SK-N-SH (cell line): ENCODE results near the gene RNF111. TPM values are rescaled to one million over a fixed set of nuclear protein-coding genes. Genes with fewer than 3 reads are reported as not detected.
A peak's percentile ranks its signal among the peaks of the same experiment; 100 is the strongest.

Experiments
- CTCF ChIA-PET: fragments of 300-600, 350-600 bp; formaldehyde crosslinking; extraction: SDS; loops from one replicate; lab custom pipeline; 2021; lab: Yijun Ruan, JAX
- POLR2A ChIA-PET: fragments of 350-600 bp; sonication (Branson Sonifier 250); formaldehyde crosslinking; extraction: SDS; loops from one replicate; lab custom pipeline; 2020; ENCODE audit warnings: antibody characterized with exemption, inconsistent platforms; lab: Yijun Ruan, JAX
- DNase-seq: peaks from one replicate; pipeline ENCODE4 v3.0.0; 2012
- H2AFZ ChIP-seq: fragments of 200-600 bp; sonication (generic); 2 replicates; pipeline ENCODE4 v1.8.1; 2016; ENCODE audit warnings: antibody characterized with exemption, mild to moderate bottlenecking, low read depth
- H3F3A ChIP-seq: fragments of 200-600 bp; sonication (generic); replicated peaks from 2 replicates; pipeline ENCODE3; 2016; ENCODE audit warnings: antibody characterized with exemption, mild to moderate bottlenecking; ENCODE audit not compliant: insufficient read depth
- H3K27ac ChIP-seq, 2 experiments: fragments of 200-500 bp in 1 of 2; fragments of 200-600 bp in 1 of 2; sonication (Bioruptor generic) in 1 of 2; sonication (generic), shearing (Covaris generic) in 1 of 2; 2 replicates each; pipeline versions ENCODE4 v1.5.1 to v1.6.1; 2014 to 2016; ENCODE audit warnings: low read depth in 2 of 2, inconsistent platforms in 1 of 2, low read length in 1 of 2, mild to moderate bottlenecking in 1 of 2, mixed read lengths in 1 of 2
- H3K27me3 ChIP-seq: fragments of 200-600 bp; sonication (generic), shearing (Covaris generic); 2 replicates; pipeline ENCODE4 v1.6.1; 2016; ENCODE audit warnings: mixed run types; ENCODE audit not compliant: insufficient read depth
- H3K36me3 ChIP-seq, 2 experiments: fragments of 200-500 bp in 1 of 2; fragments of 200-600 bp in 1 of 2; sonication (Bioruptor generic) in 1 of 2; sonication (generic) in 1 of 2; replicated peaks in 1 of 2; 2 replicates each; pipeline versions ENCODE3 to v1.5.1; 2014 to 2016; ENCODE audit warnings: low read length in 1 of 2, mild to moderate bottlenecking in 1 of 2; ENCODE audit not compliant: insufficient read depth in 2 of 2, control insufficient read depth in 1 of 2
- H3K4me1 ChIP-seq, 2 experiments: fragments of 200-500 bp in 1 of 2; fragments of 200-600 bp in 1 of 2; sonication (Bioruptor generic) in 1 of 2; sonication (generic), shearing (Covaris generic) in 1 of 2; 2 replicates each; pipeline versions ENCODE4 v1.5.1 to v1.6.1; 2014 to 2016; ENCODE audit warnings: low read depth in 1 of 2, low read length in 1 of 2, mixed run types in 1 of 2; ENCODE audit not compliant: insufficient read depth in 2 of 2, control insufficient read depth in 1 of 2
- H3K4me2 ChIP-seq: fragments of 200-600 bp; sonication (generic), shearing (Covaris generic); 2 replicates; pipeline ENCODE4 v1.6.1; 2017; ENCODE audit warnings: mixed run types
- H3K4me3 ChIP-seq, 2 experiments: fragments of 200-500 bp in 1 of 2; fragments of 200-600 bp in 1 of 2; sonication (Bioruptor generic) in 1 of 2; sonication (generic), shearing (Covaris generic) in 1 of 2; 2 replicates each; pipeline versions ENCODE4 v1.5.1 to v1.8.1; 2014 to 2016; ENCODE audit warnings: low read depth in 2 of 2, inconsistent platforms in 1 of 2, low read length in 1 of 2, mild to moderate bottlenecking in 1 of 2, mixed read lengths in 1 of 2, moderate library complexity in 1 of 2
- H3K79me2 ChIP-seq: fragments of 200-600 bp; sonication (generic); 2 replicates; pipeline ENCODE4 v1.8.1; 2017; ENCODE audit warnings: mild to moderate bottlenecking; ENCODE audit not compliant: insufficient read depth
- H3K9ac ChIP-seq: fragments of 200-600 bp; sonication (generic); 2 replicates; pipeline ENCODE4 v1.6.1; 2017; ENCODE audit warnings: mixed run types
- H3K9me2 ChIP-seq: fragments of 200-600 bp; sonication (generic); 2 replicates; pipeline ENCODE4 v1.6.1; 2017; ENCODE audit warnings: mixed run types
- H3K9me3 ChIP-seq: fragments of 200-600 bp; sonication (generic); 2 replicates; pipeline ENCODE4 v1.6.1; 2017; ENCODE audit warnings: mixed run types, mild to moderate bottlenecking, moderate library complexity
- H4K20me1 ChIP-seq: fragments of 200-600 bp; sonication (generic); 2 replicates; pipeline ENCODE4 v1.6.1; 2017; ENCODE audit warnings: mild to moderate bottlenecking, mixed run types; ENCODE audit not compliant: insufficient read depth
- CTCF ChIP-seq: fragments of 200-600 bp; sonication (generic); IDR thresholded peaks from 2 replicates; pipeline ENCODE4 v1.6.1; 2017; ENCODE audit warnings: antibody characterized with exemption, mild to moderate bottlenecking, moderate library complexity
- ELF1 ChIP-seq: IDR thresholded peaks from 2 replicates; pipeline ENCODE4 v1.4.0; 2012
- FOXJ3 ChIP-seq: sonication (generic); formaldehyde crosslinking; IDR thresholded peaks from 2 replicates; pipeline ENCODE4 v1.5.1; 2020; ENCODE audit warnings: mild to moderate bottlenecking, missing genetic modification reagents
- FOXM1 ChIP-seq: IDR thresholded peaks from 2 replicates; pipeline ENCODE4 v1.4.0; 2012; ENCODE audit warnings: low read depth, mild to moderate bottlenecking
- GATA2 ChIP-seq: sonication (generic); formaldehyde crosslinking; IDR thresholded peaks from 2 replicates; pipeline ENCODE4 v1.5.0; 2020; ENCODE audit warnings: mild to moderate bottlenecking, missing genetic modification reagents
- JUND ChIP-seq: IDR thresholded peaks from 2 replicates; pipeline ENCODE4 v1.4.0; 2012
- MAX ChIP-seq: IDR thresholded peaks from 2 replicates; pipeline ENCODE4 v1.4.0; 2012; ENCODE audit warnings: low read depth
- NFIC ChIP-seq: IDR thresholded peaks from 2 replicates; pipeline ENCODE4 v1.4.0; 2012; ENCODE audit warnings: borderline replicate concordance
- PBX3 ChIP-seq: IDR thresholded peaks from 2 replicates; pipeline ENCODE4; 2012
- RAD21 ChIP-seq: IDR thresholded peaks from 2 replicates; pipeline ENCODE4 v1.6.1; 2012; ENCODE audit warnings: mild to moderate bottlenecking, low read length
- SMC3 ChIP-seq: IDR thresholded peaks from 2 replicates; pipeline ENCODE4 v1.6.1; 2012; ENCODE audit warnings: low read depth, low read length, improper control_type of control experiment
- TEAD4 ChIP-seq: IDR thresholded peaks from 2 replicates; pipeline ENCODE4 v1.4.0; 2012; ENCODE audit warnings: mild to moderate bottlenecking, borderline replicate concordance; ENCODE audit not compliant: insufficient read depth
- USF2 ChIP-seq: fragments of 150-350 bp; IDR thresholded peaks from 2 replicates; pipeline ENCODE4 v1.6.1; 2017; ENCODE audit warnings: antibody characterized with exemption, low read length, low read depth, borderline replicate concordance
- YY1 ChIP-seq: IDR thresholded peaks from 2 replicates; pipeline ENCODE4 v1.4.0; 2012; ENCODE audit warnings: low read depth, mild to moderate bottlenecking
- ZBTB33 ChIP-seq: IDR thresholded peaks from 2 replicates; pipeline ENCODE4 v1.4.0; 2012; ENCODE audit warnings: low read depth, borderline replicate concordance
- WGBS: methylation state at CpG from one replicate; pipeline ENCODE4 v1.1.6; 2017; ENCODE audit warnings: low lambda C conversion rate; 5-methylcytosine and 5-hydroxymethylcytosine counted together
- polyA plus RNA-seq, 3 experiments: library from polyadenylated mRNA; depleted of rRNA; stranded (reverse); fragments of >200 nt; gene quantifications; 2 replicates each; pipeline ENCODE4 v1.2.3, GENCODE V29; 2012

RNF111 gene
- polyA plus RNA-seq, 1 of the 3 experiments (the other 2 are of a cell fraction), result 16.5 TPM

- Histone ChIP-seq H3K9me3 (no peaks in the 10 kb centered on the region), H3K9ac (no peak overlapping the region), H3K79me2 (no peaks in the 10 kb centered on the region), H4K20me1 (no peaks in the 10 kb centered on the region), H3K4me3 (no peak overlapping the region), H3K36me3 (no peaks in the 10 kb centered on the region), H3K4me1 (no peaks in the 10 kb centered on the region), H2AFZ (0 out of 2 replicates have a peak overlapping the region, but pooled peaks have one; percentile 47), H3F3A (no peaks in the 10 kb centered on the region), H3K9me2 (no peaks in the 10 kb centered on the region), H3K27me3 (no peaks in the 10 kb centered on the region), H3K27ac (no peak overlapping the region), H3K4me2 (no peak overlapping the region)
- CTCF ChIA-PET, result interaction anchor here (0.6 to 3.7 kb wide), 26 partner anchors 10 to 752 kb away, joined by 3 to 20 read pairs (median 4); no protein-coding TSS in a partner anchor
- DNase-seq, result peak; percentile 34
- TF ChIP-seq RAD21, result peak; percentile 78
- no peak for TF ChIP-seq TEAD4
- peak; percentile 42 for TF ChIP-seq SMC3
- no peak for TF ChIP-seq MAX
- no peak for TF ChIP-seq JUND
- no peak for TF ChIP-seq YY1
- no peak for TF ChIP-seq PBX3
- peak; percentile 70 for TF ChIP-seq CTCF
- TF ChIP-seq NFIC, result no peak
- TF ChIP-seq FOXM1, result no peak
- TF ChIP-seq ZBTB33, result no peak
- no peak for TF ChIP-seq ELF1
- no peak for TF ChIP-seq USF2
- no peak for TF ChIP-seq GATA2
- TF ChIP-seq FOXJ3 (CRISPR knock-in tag), result no peak
- under 1% methylated on average over 5 of the region's 5 CpGs for WGBS
- POLR2A ChIA-PET, result interaction anchor here (1.0 kb wide), 1 partner anchor 512 kb away, joined by 3 read pairs; no protein-coding TSS in a partner anchor
Observed at GRCh38 chr15:58980351-58980939, 7.0 kb upstream of the RNF111 start.
